ENCODE data around the gene BICC1.

Gene BICC1

DNA sequence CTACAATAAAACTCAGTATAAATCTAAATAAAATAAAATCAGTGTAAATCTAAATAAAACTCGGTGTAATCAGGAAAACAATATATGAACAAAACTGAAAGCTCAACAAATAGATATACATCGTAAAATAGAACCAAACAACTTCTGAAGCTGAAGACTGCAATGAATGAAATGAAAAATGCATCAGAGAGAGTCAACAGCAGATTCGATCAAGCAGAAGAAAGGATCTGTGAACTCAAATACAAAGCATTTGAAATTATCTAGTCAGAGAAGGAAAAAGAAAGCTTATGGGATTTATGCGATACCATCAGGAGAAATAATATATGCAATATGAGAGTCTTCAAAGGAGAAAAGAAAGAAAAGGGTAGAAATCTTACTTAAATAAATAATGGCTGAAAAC is 255.0 kb downstream of the BICC1 start:
- TF ChIP-seq GATA3 (IDR thresholded peaks at IDR 0.05; ENCODE audit: low read depth, low read length): no peak
- no peak for TF ChIP-seq GATA2 (IDR thresholded peaks at IDR 0.05; ENCODE audit: low read depth, low read length)

DNA sequence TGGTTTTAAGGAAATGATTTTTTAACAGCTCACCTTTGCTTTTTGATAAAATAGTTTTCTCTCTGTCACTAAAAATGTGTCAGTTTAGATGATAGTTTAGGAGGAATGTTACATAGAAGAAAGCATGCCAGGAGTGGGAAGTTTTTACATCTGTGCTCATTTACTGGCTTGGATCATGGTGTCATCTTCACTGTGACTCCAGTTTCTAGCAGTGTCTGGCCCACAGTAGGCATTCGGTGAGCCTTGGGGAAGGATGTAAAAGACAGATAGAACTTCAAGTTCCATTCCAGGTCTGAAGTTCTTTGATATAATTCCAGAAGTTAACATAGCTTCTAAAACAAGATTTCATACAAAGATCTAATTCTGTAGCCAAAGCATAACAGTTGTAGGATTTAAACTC is 259.2 kb downstream of the BICC1 start:
- TF ChIP-seq GATA3 (IDR thresholded peaks at IDR 0.05; ENCODE audit: low read depth, low read length) (no peak), GATA2 (IDR thresholded peaks at IDR 0.05; ENCODE audit: low read depth, low read length) (no peak)

DNA sequence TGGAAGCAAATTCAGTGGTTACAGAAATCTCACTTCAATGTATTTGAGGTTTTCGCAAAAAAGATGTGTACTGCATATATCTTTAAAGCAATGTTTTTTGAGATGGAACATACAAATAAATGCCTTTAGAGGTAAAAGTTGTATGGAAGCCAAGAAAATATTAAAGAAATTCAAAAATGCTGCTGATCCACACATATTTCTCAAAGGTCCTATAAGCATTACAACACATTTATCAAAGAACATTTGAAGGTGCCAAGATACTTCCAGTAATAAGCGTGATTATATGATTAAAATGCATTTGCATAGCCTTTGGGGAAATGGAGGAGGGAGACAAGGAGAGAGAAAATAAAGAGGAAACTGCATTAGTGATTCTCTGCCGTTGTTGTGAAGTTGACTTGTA is 260.1 kb downstream of the BICC1 start:
- TF ChIP-seq GATA2 (IDR thresholded peaks at IDR 0.05; ENCODE audit: low read depth, low read length) (no peak), GATA3 (IDR thresholded peaks at IDR 0.05; ENCODE audit: low read depth, low read length) (no peak)

DNA sequence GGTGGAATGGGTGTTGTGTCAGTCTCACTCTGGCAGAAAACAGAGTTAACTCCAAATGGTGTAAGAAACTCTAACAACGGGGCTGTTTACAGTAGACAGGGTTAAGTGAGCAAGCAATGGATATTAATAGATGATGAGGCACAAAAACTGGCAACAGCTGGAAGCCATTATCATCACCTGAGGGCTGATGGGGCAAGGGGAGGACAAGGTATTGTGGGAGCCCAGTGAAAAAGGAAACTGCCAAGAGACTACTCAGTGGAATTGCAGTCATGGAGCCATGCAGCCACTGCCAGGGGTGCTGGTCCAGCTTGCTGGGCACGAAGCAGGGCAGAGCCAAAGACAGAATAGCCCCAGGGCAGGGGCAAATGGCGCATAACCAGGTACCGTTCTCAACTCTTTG is 260.7 kb downstream of the BICC1 start:
- TF ChIP-seq GATA2 (IDR thresholded peaks at IDR 0.05; ENCODE audit: low read depth, low read length): no peak
- no peak for TF ChIP-seq GATA3 (IDR thresholded peaks at IDR 0.05; ENCODE audit: low read depth, low read length)

DNA sequence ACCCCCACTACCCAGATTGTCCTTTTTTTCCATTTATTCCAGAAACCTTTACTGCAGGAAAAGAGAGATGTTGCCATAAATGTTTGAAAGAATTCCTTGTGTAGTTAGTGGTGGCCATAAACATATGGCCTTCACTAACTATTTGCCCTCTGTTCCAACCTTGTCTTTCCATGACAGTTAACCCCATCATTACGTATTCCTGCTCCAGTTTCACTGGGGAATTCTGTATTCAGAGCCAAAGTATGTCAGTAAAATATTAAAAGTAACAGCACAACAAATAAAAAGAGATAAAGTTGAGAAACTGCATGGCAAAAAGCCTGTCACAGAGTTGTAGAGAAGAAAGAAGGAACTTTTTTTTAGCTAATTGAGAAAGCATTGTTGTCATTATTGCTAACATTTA is 261.3 kb downstream of the BICC1 start:
- no peak for TF ChIP-seq GATA3 (IDR thresholded peaks at IDR 0.05; ENCODE audit: low read depth, low read length)
- TF ChIP-seq GATA2 (IDR thresholded peaks at IDR 0.05; ENCODE audit: low read depth, low read length): no peak

DNA sequence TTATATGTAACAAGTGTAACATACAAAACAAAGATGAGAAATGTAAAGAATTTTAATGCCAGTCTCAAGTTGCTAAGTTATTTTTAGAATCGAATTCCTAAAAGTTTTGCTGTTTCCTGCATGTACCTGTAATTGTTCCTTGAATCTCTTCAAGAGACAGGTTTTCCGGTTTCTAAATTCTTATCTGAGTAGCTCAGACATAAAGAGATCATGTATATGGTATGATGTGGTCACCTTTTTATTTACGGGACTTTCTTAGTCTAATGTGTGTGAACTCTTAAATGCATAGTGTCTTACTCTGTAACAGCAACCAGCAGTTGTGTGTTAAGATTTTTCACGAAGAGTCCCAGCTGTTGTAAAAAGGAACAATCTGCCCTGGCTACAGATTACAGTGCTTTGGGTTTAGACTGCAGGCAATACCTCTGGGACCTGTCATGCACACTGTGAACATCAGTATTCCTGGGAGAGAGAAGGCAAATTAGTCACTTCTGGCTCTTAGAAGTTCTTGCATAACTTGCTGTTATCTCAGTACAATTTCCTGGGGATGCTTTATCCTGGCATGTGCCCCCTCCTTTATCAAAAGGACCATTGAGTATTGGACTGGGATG is 263.4 kb downstream of the BICC1 start:
- TF ChIP-seq GATA2 (IDR thresholded peaks at IDR 0.05; ENCODE audit: low read depth, low read length): no peak
- TF ChIP-seq GATA3 (IDR thresholded peaks at IDR 0.05; ENCODE audit: low read depth, low read length): no peak

DNA sequence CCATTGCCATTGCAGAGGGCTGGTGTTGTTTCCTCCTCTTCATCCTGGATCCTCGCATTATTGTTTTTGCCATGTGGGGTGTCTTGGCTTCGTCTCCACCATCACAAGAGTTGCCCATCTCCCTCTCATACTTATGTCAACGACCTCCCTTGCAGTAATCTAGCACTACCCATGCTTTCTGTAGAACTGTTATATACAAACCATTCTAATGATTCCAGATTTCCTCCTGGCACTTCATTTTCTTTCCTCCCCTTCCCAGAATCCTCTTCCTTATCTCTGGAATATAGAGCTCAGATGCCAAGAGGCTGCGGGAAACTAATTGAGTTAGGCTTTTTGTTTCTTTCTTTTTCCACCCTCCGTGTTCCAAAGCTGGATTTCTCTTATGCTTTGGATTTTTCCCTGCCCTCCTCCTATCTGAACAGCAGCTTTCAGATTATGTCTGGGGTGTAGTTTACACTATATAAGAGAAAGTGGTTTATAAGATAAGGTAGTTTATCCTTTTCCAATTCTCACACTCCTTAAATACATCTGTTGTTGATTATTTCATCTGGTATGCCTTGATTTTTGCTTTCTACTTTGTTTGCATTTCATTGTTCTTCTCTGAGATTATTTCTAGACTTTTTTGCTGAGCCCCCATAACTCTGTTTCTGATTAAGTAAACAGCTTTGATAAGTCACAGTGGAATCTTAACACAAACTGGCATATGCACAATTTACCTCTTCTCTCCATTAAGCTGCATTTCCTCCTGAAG is 264.1 kb downstream of the BICC1 start:
- TF ChIP-seq GATA3 (IDR thresholded peaks at IDR 0.05; ENCODE audit: low read depth, low read length) (no peak), GATA2 (IDR thresholded peaks at IDR 0.05; ENCODE audit: low read depth, low read length) (no peak; the same call in 1 of the 2 replicates)

DNA sequence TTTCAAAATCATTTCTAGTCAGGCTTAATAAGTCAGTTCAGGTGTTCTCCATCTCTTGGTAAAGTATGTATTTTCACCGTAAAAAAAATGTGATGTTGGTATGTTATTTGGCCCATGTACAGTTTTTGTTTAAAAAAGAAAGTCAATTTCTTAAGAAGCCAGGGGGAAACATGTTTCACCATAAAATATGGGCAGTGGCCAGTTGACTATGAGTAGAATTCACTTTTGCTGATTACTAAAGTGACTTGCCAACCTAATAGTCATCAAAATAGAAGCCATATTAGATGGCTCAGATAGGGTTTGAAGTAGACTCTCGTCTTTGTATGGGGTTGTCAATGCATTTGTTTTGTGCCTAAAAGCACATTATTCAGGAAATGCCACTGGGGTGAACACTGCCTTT is 266.3 kb downstream of the BICC1 start:
- TF ChIP-seq GATA2 (IDR thresholded peaks at IDR 0.05; ENCODE audit: low read depth, low read length) (no peak), GATA3 (IDR thresholded peaks at IDR 0.05; ENCODE audit: low read depth, low read length) (no peak)

DNA sequence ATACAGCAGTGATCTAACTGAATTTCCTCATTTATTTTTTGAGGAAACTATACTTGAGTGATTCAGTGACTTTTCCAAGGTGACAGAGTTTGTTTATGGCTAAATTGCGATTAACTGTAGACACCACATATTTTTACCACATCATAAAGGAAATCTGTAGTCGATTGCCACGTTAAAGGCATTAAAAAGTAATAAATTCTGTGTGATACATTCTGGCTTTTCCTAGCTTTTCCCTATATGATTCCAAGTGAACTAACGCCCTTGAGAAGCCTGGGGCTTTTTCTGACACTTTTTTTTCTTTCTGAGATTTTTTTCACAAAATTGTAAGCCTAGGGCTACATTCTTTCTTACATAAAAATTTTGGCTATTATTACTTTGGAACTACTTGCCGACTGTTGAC is 266.9 kb downstream of the BICC1 start:
- TF ChIP-seq GATA3 (IDR thresholded peaks at IDR 0.05; ENCODE audit: low read depth, low read length): no peak

DNA sequence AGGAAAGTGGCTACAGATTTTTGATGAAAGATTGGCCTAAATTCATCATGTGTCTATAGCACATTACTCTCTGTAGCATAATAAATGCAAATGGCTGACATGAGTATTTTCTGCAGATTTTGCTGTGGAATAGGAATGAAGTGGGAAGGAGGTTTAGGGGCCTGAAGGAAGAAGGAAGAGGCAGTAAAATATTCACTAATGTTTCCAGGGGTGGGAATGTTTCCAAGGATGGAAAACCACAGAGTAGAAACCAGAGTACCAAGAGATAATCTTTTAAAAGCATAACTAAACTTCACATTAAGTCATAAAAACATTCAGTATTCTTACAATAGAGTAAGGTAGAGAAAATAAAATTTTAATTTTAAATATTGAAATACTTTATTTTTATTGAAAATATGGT is 267.8 kb downstream of the BICC1 start:
- TF ChIP-seq GATA3 (IDR thresholded peaks at IDR 0.05; ENCODE audit: low read depth, low read length) (no peak), GATA2 (IDR thresholded peaks at IDR 0.05; ENCODE audit: low read depth, low read length) (no peak)

DNA sequence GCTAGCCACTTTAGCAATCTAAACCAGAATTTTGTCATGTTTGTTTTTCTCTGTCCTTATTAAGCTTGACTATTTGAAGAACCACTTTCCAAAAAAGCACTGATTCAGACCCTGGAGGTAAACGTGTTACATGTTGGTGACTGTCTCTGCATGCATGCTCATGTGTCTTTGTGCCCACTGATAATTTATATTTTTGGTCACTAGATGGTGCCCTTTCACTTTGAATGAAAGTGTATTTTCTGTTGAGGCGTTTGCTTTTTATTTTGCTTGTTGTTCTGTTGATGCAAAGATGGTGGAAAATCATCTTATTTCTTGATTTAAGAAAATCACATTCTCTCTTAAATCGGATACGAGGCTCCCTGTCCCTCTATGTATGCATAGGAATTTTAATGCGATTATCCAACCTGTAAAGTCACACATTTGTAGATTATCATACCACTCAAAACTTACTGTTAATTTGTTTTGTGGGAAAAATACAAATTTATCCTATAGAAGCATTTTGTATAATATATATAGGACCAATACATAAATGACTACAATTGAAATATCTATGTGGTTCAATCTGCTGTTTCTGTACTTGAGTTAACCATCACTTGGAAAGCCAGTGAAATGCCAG is 269.3 kb downstream of the BICC1 start:
- TF ChIP-seq GATA3 (IDR thresholded peaks at IDR 0.05; ENCODE audit: low read depth, low read length) (no peak), GATA2 (IDR thresholded peaks at IDR 0.05; ENCODE audit: low read depth, low read length) (no peak)

DNA sequence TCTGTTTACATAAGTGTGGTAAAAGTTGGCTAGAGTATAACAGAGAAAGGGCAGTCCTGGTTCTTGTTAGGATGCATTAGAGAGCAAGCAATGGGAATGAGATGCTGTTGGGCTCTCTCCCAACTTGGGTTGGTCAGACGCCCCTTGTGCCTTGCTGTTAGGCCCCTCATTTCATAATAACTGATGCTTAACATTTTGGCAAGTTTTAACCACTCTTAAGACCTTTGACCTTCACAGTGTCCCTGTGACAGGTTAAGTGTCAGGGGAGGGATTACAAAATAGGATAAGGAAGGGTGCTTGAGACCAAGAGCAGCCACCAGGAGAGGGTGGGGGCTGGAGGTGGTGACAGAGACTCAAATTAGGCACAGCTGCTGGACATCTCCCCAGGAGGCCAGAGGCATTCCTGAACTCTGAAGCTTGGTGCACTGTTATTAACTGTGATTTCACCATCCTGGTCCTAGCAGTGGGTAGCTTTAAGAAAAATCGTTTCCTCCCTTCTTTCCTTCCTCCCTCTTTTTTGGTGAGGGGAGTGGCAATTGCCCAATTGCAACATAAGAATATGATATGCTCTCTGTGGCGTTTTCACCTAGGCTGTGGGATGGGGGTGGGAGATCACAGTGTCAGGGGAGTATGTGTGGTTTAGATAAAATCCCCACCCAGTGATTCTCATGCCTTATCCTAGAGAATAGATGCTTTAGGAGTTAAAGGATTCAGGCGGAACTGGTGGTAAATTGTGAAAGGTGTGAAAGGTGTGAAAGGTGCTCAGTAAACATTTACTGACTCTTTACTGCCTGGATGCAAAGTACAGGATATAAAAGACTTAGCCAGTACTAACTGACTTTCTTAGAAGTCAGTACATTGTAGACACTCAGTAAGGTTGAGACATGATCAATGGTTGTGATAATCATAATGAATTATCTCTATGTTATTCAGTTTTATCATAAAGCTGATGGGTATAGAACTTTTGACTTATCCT is 270.5 kb downstream of the BICC1 start:
- TF ChIP-seq GATA3 (IDR thresholded peaks at IDR 0.05; ENCODE audit: low read depth, low read length): no peak

DNA sequence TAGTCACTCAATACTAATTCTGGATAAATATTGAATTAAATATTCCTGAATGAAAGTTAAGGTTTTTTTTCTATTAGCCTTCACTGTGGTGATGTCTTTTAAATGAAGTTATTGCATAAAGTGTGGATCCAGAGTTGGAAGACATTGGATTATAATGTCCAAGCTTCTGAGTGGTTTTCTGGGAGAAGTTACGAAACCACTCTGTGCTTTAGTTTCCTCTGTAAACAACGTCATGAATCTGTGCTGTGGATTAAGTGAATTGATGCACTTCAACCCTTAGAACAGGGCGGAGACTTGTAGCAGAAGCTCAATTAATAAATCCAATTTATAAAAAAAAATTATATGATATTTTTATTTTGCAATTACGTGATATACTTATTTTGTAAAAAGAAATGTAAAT is 271.7 kb downstream of the BICC1 start:
- TF ChIP-seq GATA2 (IDR thresholded peaks at IDR 0.05; ENCODE audit: low read depth, low read length) (no peak), GATA3 (IDR thresholded peaks at IDR 0.05; ENCODE audit: low read depth, low read length) (no peak)

DNA sequence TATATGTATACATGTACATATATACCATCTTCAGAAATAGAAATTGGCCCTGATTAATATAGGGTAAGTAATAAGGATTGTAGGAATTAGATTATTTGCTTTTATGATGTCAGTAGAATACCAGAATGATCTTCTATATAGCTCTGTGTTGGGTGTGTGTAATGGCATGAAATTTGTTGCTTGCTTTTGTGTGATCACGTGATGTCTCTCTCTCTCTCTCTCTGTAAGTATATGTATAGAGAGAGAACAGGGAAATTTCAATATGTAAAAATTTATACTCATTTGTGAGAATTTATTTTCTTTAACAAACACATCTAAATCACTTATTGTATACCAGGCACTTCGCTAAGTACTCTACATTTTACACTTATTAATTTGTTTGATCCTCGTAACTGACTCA is 272.7 kb downstream of the BICC1 start:
- no peak for TF ChIP-seq GATA3 (IDR thresholded peaks at IDR 0.05; ENCODE audit: low read depth, low read length)
- no peak for TF ChIP-seq GATA2 (IDR thresholded peaks at IDR 0.05; ENCODE audit: low read depth, low read length)
